Motor neuron (in vitro differentiated cells): ENCODE results near the gene FHIT. TPM values are rescaled to one million over a fixed set of nuclear protein-coding genes. Genes with fewer than 3 reads are reported as not detected.
A peak's percentile ranks its signal among the peaks of the same experiment; 100 is the strongest.

ENCODE experiments used
- ATAC-seq, 8 experiments: fragments of 200-7000 bp; cut with Tn5 transposase; replicated peaks in 6 of 8; 2 replicates each; pipeline ENCODE4 v1.8.0; 2021; ENCODE audit warnings: mild to moderate bottlenecking in 8 of 8, moderate library complexity in 8 of 8
- H3K27ac ChIP-seq, 2 donors: fragments of 250-450 bp; sonication (Bioruptor Pico); 2 replicates each; pipeline ENCODE4 v1.9.0; 2021; ENCODE audit warnings: antibody characterized with exemption in 2 of 2, mild to moderate bottlenecking in 2 of 2, moderate library complexity in 1 of 2
- H3K4me1 ChIP-seq, 2 donors: fragments of 250-450 bp; sonication (Bioruptor Pico); replicated peaks in 1 of 2; 2 replicates each; pipeline ENCODE4 v1.6.1; 2021; ENCODE audit warnings: antibody characterized with exemption in 2 of 2, mild to moderate bottlenecking in 2 of 2, moderate library complexity in 1 of 2
- H3K4me3 ChIP-seq, 5 donors: fragments of 250-450 bp; sonication (Bioruptor Pico); 2 replicates each; pipeline ENCODE4 v1.9.0; 2021; ENCODE audit warnings: antibody characterized with exemption in 5 of 5, mild to moderate bottlenecking in 5 of 5, moderate library complexity in 4 of 5
- WGBS, 10 experiments: fragments of 450-650 bp; shearing (Covaris generic); methylation state at CpG; one replicate each; pipeline ENCODE4 v1.0.0; 2022; 5-methylcytosine and 5-hydroxymethylcytosine counted together
- in situ Hi-C, 9 experiments: fragments of 400-800 bp; cut with MboI; loops; one replicate each; pipeline ENCODE4 v1.15.0; 2021; ENCODE audit warnings: low sequenced_read_pairs in 9 of 9, low pct_unique_long_range_greater_than_20kb in 2 of 9; ENCODE audit not compliant: unreplicated experiment in 9 of 9
- total RNA-seq, 8 experiments: library from RNA; unstranded; fragments of 300-600 nt; gene quantifications; 2 replicates each; pipeline versions ENCODE4 v1.2.3 to v1.2.4, GENCODE V29; 2022

The FHIT gene
- total RNA-seq, 8 experiments from 2014 or later = 1.6 to 25.1 (median 12.1) TPM

DNA sequence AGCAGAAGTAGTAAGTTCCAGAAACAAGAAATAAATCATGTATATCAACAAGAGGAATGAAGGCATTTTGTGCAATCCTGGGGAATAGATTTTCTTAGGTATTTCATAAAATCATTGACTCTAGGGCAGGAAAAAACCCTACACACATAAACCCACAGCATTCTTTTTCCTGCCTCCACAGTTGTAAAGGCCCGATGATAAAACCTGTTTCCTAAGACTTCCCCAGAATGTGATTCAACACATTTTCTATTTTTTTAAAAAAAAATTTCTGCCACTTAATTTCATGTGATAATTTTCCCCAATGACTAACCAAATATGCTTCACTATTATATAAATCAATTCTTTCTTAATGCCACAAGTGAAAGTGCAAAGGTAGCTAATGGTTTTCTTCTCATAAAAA, 407.0 kb downstream of the FHIT start:
- H3K4me1 ChIP-seq = no peaks in the 10 kb centered on the region
- H3K4me3 ChIP-seq = no peak overlapping the region
- ATAC-seq = no peak
- H3K27ac ChIP-seq = no peak overlapping the region
- in situ Hi-C loops = no loop called here
- WGBS, 10 experiments = 57 to 100% (median 89%) methylated on average over 1 of the region's 1 CpG; no CpG with 5 or more reads in 4 of the 10 experiments

GRCh38 chr3:60841355-60841754, 409.9 kb downstream of the FHIT start:
- in situ Hi-C loops = no loop called here
- WGBS, 10 experiments = 67 to 100% (median 100%) methylated on average over 1 to 2 of the region's 2 CpGs; no CpG with 5 or more reads in 1 of the 10 experiments
- Histone ChIP-seq H3K4me3 (no peak overlapping the region), H3K4me1 (no peaks in the 10 kb centered on the region), H3K27ac (no peak overlapping the region)
- no peak for ATAC-seq

DNA sequence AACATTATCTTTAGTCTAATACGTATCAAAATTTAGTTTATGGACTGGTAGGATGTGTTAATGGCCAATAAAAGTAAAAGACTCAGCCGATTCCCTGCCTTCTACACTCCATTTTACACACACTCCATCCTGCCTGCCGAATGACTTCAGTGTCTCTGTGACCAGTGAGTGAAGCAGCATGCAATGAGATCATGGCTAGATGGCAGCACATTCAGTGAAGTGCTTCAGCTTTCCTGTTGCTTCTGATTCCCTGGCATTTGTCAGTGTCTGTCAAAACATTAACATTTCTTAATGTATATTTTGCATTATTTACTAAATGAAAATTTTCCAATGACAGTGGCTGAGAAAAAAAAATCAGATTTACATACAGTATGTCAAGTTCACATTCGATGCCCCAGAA, 412.0 kb downstream of the FHIT start:
- H3K4me1 ChIP-seq = no peaks in the 10 kb centered on the region
- no peak overlapping the region for H3K27ac ChIP-seq
- 11 to 100% (median 67%) methylated on average over 1 to 4 of the region's 4 CpGs; no CpG with 5 or more reads in 1 of the 10 experiments for WGBS, 10 experiments
- in situ Hi-C loops = no loop called here
- peak in 5 of 8 experiments; percentile 47 to 86 (median 54) for ATAC-seq
- no peak overlapping the region for H3K4me3 ChIP-seq

DNA sequence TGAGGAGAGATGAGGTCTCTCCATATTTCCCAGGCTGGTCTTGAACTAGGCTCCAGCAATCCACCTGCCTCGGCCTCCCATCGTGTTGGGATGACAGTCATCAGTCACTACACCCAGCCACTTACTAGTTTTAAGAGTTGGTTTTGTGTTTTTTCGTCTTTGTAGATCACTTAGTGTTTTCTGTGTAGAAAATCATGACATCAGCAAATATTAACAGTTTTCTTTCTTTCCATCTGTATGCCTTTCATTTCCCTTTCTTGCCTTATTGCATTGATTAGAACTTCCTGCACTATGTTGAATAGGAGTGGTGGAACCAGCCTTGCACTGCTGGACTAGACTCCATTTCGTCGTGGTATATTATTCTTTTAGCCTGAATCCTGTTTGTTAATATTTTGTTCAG, 415.5 kb downstream of the FHIT start:
- Histone ChIP-seq H3K4me3 (no peak overlapping the region), H3K4me1 (no peaks in the 10 kb centered on the region), H3K27ac (no peak overlapping the region)
- in situ Hi-C loops = no loop called here
- ATAC-seq = no peak
- WGBS, 10 experiments = 64 to 100% (median 95%) methylated on average over 2 to 5 of the region's 5 CpGs; no CpG with 5 or more reads in 2 of the 10 experiments

DNA sequence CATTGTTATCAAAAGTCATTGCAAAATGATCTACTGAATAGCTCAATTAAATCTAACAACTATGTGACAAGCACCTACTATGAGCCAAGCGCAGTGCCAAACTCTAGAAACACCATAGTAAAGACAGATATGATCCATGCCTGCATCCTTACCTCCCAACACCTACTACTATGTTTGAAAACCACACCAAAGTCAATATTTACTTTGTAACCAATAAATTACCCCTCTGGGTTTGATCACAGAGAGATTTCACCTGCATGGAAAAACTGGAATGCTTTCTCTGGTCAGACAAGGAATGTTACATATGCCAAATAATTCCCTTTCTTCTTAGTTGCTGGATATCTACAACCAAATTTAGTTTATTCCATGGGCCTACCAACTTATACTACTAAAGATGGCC, 422.2 kb downstream of the FHIT start:
- Histone ChIP-seq H3K4me1 (no peaks in the 10 kb centered on the region), H3K27ac (no peak overlapping the region), H3K4me3 (no peak overlapping the region)
- in situ Hi-C loops = no loop called here
- WGBS, 10 experiments = 71 to 100% (median 83%) methylated on average over 1 of the region's 1 CpG; no CpG with 5 or more reads in 3 of the 10 experiments
- ATAC-seq = no peak

- H3K4me1 ChIP-seq = no peaks in the 10 kb centered on the region
- WGBS, 10 experiments = 40 to 100% (median 91%) methylated on average over 1 of the region's 1 CpG; no CpG with 5 or more reads in 3 of the 10 experiments
- no peak overlapping the region for H3K4me3 ChIP-seq
- in situ Hi-C loops = no loop called here
- no peak for ATAC-seq
- no peak overlapping the region for H3K27ac ChIP-seq
These were observed 423.6 kb downstream of the FHIT start for GRCh38 chr3:60827666-60828065.

GRCh38 chr3:60826511-60826910, 424.7 kb downstream of the FHIT start:
- WGBS, 10 experiments = 58 to 100% (median 91%) methylated on average over 1 to 6 of the region's 6 CpGs; no CpG with 5 or more reads in 2 of the 10 experiments
- in situ Hi-C loops = no loop called here
- Histone ChIP-seq H3K4me3 (no peak overlapping the region), H3K27ac (no peak overlapping the region), H3K4me1 (no peaks in the 10 kb centered on the region)
- no peak for ATAC-seq

DNA sequence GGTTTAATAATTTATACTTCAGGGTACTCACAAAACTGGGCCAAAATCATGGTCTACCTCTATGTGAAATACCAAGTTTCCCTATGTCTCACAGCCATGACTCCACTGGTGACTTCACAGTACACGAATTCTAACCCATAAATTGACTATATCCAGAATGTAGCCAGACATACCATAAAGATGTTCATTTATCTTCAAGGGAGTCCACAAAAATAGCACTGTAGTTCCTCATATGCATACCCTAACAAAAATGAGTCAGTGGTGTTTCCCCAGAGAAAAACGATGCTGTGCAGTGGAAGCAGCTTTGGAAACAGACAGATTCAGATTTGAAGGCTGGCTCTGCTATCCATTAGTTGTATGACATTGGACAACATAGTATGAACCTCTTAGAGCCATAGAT, 438.8 kb downstream of the FHIT start:
- no peaks in the 10 kb centered on the region for H3K4me1 ChIP-seq
- in situ Hi-C loops = no loop called here
- WGBS, 10 experiments = 36 to 90% (median 83%) methylated on average over 1 to 2 of the region's 2 CpGs; no CpG with 5 or more reads in 6 of the 10 experiments
- H3K27ac ChIP-seq = no peak overlapping the region
- no peak overlapping the region for H3K4me3 ChIP-seq
- peak in 2 of 8 experiments; percentile 10 to 11 for ATAC-seq

- no peaks in the 10 kb centered on the region for H3K4me1 ChIP-seq
- H3K27ac ChIP-seq = no peak overlapping the region
- no peak for ATAC-seq
- no peak overlapping the region for H3K4me3 ChIP-seq
- in situ Hi-C loops = no loop called here
- WGBS, 10 experiments = 30 to 100% (median 82%) methylated on average over 2 to 4 of the region's 4 CpGs
These were observed 440.4 kb downstream of the FHIT start for GRCh38 chr3:60810881-60811280.

GRCh38 chr3:60809857-60810610, 441.2 kb downstream of the FHIT start:
- WGBS, 10 experiments = 0 to 100% (median 86%) methylated on average over 1 to 4 of the region's 4 CpGs
- no peaks in the 10 kb centered on the region for H3K4me1 ChIP-seq
- H3K4me3 ChIP-seq = no peak overlapping the region
- no peak overlapping the region for H3K27ac ChIP-seq
- in situ Hi-C loops = no loop called here
- ATAC-seq = peak in 3 of 8 experiments; percentile 80 to 93 (median 89)

DNA sequence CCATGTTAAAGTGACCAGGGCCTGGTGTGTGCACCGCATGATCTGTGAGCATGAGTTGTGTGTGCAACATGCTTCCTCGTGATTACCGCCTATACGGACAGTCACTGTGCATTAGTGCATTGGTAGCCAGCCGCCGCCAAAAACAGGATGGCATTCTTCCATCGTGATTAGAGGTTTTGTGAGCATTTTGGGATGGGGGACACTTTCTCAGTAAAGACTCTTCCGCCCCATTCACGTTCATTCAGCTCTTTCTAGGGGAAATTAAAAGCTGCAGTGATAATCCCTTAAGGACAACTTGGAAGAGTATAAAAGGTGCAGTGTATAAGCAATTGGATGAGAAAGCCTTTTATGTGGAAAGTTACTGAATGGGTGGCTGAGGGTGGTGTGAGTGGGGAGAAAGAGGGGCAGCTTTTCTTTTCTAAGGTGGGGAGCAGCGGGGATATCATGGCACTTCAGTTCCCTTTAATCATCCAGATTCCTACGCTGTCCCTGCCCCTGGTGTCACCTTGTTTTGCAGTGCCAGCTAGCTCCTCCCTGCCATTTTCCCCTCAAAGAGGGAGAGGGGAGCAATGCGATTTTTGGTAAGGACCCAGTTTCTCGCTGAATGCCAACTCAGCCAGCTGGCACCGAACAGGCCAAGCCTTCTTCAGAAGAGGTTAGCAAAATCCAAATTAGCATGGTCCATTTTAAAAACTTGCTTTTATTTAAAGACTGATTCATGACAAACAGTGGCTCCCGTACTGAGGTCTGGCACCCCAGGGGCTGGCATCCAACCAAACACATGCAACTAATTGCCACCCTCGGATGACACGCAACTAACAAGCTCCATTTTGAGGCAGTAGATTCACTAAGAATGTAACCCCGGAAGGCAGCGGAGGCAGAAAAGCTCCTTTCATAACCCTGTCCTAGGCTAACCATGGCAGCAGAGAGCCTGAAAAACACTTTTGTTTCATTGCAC, 447.8 kb downstream of the FHIT start:
- 60 to 100% (median 90%) methylated on average over 1 to 11 of the region's 19 CpGs; no CpG with 5 or more reads in 1 of the 10 experiments for WGBS, 10 experiments
- Histone ChIP-seq H3K4me1 (no peaks in the 10 kb centered on the region), H3K27ac (no peak overlapping the region), H3K4me3 (no peak overlapping the region)
- ATAC-seq = no peak
- in situ Hi-C loops = no loop called here

GRCh38 chr3:60801307-60801706, 449.9 kb downstream of the FHIT start:
- WGBS, 10 experiments = 55 to 100% (median 94%) methylated on average over 1 to 2 of the region's 2 CpGs; no CpG with 5 or more reads in 4 of the 10 experiments
- Histone ChIP-seq H3K4me1 (no peaks in the 10 kb centered on the region), H3K27ac (no peak overlapping the region), H3K4me3 (no peak overlapping the region)
- in situ Hi-C loops = no loop called here
- peak in 1 of 8 experiments; percentile 7 for ATAC-seq

DNA sequence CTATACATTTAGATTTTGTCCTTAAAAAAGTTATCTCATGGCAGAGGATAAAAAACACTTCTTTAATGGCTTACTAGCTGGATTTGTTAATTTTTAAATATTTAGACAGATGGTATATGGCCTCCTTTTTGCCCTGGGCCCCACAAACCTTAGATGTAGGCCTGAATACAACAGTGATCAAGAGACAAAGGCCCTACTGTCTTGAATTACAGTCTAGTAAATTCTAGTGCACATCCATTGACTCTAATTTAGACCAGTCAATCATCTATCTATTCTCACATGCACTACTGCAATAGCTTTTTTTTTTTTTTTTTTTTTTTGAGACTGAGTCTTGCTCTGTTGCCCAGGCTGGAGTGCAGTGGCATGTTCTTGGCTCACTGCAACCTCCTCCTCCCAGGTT, 452.8 kb downstream of the FHIT start:
- Histone ChIP-seq H3K27ac (no peak overlapping the region), H3K4me1 (no peaks in the 10 kb centered on the region), H3K4me3 (no peak overlapping the region)
- in situ Hi-C loops = no loop called here
- no peak for ATAC-seq
